ENCODE results near the gene PLB1. TPM values are rescaled to one million over a fixed set of nuclear protein-coding genes. Genes with fewer than 3 reads are reported as not detected.

The PLB1 gene
- total RNA-seq, 1 donor from 2014 or later: 2.1 TPM

DNA sequence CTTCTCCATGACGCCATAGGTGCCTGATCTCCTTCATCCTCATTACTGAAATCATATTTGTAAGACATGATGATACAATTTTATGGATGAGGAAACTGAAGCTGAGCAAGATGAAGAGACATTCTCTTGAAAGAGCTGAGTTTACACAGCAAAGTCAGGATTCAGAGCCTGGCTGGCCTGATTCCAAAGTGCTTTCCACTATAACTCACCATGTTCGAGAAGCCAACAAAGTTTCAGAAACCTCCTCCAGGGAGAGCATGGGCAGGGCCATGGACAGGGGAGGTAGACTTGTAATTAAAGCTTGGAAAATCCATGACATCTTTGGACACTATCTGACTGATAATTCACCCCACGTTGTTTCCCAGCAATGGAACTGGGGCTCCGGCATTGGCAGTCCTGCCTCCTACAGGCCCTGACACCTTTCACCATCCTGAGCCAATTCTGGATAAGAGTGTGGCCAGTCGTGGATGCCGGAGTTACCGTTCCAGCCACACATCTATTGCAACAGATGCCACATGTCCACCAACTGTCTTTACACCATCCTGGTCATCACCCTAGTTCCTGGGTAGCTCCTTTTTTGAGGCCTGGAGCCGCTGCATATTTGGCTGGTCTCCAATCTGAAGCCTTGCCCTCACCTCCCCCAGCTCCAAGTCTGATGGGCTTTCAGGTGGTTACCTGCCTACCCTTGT, 170.8 kb downstream of the PLB1 start:
- DNase-seq (ENCODE audit: low read depth): no peak

DNA sequence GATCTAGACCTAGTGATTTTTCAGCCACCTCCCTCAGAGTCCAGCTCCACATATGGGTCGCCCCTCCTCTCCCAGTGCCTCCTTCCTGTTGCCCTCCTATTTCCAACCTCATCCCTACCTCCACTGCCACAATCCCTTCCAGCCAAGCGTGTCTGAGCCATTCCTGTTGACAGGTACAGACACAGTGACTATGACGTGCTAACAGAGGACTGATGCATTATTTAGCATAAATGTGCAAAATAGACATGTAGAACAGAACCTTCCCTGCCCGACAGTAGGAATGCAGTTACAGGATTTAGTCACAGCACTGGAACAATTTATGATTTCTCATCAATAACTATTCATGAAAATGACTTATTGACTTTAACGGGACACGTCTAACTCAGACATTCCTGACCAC, 171.4 kb downstream of the PLB1 start:
- no peak for DNase-seq (ENCODE audit: low read depth)

DNA sequence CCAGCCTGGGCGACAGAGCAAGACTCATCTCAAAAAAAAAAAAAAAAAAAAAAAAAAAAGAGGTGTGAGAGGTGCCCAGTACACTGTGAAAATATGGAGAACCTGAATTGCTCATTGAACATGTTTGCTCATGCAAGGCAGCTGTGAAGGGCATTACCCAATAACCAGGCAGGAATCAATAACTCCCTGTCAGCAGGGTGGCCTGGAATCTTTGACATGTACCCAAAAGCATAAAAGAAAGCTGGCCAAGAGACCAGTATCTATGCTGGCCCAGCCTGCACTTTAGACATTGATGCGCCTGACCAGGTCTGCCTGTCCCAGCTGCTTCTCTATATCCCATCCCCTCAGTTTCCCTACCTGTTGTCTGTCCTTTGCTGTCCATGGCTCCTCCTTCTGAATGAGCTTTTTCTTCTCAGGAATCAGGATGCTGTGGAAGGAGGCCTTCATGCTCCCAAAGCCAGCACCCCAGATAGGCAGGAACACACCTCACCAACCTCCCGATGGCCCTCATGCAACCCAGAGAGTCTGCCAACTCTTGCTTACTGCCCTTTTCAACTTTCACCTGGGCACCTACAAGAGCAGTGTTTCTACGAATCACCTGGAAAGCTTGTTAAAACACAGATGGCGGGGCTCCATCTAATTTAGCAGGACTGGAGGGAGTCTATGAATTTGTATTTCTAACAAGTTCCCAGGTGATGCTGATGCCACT, 172.4 kb downstream of the PLB1 start:
- no peak for DNase-seq (ENCODE audit: low read depth)

- no peak for DNase-seq (ENCODE audit: low read depth)
Measured at GRCh38 chr2:28668880-28669279, 173.0 kb downstream of the PLB1 start.

DNA sequence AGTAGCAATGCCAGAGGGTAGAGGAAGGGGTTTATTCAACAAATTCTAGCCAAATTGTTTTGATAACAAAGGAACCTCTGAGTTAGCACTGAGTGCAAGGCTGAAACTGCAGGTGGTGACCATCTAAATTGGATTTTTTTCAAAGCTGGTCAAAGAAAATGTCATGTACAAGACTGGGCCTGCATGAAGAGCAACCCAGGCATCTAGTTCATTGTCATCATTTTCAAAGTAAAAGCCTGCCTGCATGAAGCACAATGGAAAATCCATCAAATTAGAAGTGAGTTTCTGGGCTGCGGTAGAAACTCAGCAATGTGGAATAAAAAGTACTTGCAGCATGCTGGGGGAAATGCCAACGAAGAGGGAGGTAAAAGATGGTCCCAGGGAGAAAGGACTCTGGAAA, 175.0 kb downstream of the PLB1 start:
- DNase-seq (ENCODE audit: low read depth): no peak

GRCh38 chr2:28673338-28673737, 177.5 kb downstream of the PLB1 start:
- DNase-seq (ENCODE audit: low read depth): no peak

DNA sequence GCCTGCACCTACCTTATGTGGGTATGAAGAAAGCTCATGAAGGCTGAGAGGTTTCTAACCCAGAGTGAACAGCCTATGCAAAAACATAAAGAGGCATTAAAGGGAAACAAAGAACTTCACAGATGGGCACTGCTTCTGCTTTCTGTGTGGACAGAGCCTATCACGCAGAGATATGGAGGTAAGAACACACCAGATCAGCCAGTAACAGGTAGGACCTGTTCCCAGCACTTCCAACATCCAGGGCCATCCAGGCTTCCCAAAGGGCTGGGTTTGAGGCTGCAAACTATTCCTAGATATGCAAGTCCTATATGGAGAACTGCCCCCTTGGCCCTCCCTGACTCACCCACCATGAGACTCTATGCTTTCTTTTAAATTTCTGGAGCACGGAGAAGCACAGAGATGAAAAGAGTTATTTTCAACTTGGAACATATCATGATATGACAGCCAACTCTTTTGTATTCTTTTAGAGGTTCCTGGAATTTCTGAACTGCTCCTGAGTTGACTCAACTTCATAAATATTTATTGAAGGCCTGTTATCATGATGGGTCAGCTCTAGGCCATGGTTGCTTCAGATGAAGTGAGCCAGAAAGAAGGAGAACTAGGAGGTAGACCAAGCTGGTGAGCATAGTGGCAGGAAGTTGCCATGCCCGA, 178.3 kb downstream of the PLB1 start:
- DNase-seq (ENCODE audit: low read depth): peak; percentile 58

DNA sequence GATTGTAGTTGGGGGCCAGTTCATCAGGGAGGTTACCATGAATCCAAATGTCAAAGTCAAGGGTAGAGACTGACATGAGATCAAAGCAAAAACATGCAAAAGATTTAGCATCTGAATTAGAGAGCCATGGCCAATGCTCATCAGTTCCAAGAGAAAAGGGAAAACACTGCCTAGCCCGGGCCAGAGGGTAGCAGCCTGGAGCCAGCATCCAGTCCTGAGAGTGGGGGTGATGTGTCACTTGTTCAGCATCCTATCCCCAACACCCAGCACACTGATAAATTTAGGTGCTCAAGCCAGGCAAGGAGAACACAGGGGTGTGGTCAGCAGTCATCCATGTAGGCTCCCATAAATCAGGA, 178.8 kb downstream of the PLB1 start:
- DNase-seq (ENCODE audit: low read depth): no peak

- DNase-seq (ENCODE audit: low read depth): peak; percentile 75
Measured at GRCh38 chr2:28676152-28676835, 180.4 kb downstream of the PLB1 start.

GRCh38 chr2:28678175-28678855, 182.5 kb downstream of the PLB1 start:
- no peak for DNase-seq (ENCODE audit: low read depth)

- no peak for DNase-seq (ENCODE audit: low read depth)
Measured at GRCh38 chr2:28678944-28679343, 183.1 kb downstream of the PLB1 start.

GRCh38 chr2:28680657-28681056, 184.8 kb downstream of the PLB1 start:
- no peak for DNase-seq (ENCODE audit: low read depth)

DNA sequence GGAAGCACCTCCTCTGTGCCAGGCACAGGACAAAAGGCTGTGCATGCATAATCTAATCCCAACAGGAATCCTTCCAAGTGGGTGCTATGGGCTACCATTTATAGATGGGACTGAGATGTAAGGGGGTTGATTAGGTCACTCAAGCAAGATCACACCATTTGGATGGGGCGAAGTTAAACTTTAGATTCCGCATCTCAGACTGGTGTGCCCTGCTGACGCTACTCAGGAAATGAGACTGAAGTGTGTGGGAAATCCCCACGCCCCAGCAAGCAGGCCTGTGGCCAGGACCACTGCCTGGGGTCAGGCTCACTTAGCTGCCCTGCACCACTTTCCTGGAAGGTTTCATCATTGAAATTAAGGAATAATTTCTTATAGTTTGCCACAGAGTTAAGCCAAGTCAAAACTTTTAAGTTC, 185.3 kb downstream of the PLB1 start:
- peak; percentile 94 for DNase-seq (ENCODE audit: low read depth)

GRCh38 chr2:28681606-28682005, 185.7 kb downstream of the PLB1 start:
- DNase-seq (ENCODE audit: low read depth): peak; percentile 69

DNA sequence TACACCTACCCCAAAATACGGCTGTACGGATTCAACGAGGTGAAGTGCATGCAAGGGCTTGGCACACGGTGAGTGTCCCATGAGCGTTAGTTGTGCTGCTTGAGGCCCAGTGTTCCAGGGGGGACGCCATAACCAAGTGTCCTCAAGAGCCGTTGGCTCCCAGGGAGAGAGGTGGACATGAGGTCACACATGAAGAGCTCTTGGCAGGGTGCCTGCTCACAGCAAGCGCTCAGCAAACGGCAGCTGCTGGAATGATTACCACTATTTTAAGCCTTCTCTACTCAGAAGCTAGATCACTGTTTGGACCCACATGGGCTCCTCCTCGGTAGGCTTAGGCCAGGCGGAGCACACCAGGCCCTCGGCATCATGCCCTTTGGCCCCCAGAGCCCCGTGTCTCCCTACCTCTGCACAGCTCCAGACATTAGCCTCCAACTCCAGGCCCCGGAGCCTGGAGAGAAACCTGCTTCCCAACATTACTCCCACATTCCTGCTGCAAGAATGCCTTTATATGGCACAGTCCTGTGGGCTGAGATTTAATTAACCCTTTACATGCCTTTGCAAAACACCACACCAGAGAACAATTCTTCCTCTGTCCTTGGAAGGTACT, 187.3 kb downstream of the PLB1 start:
- peak; percentile 89 for DNase-seq (ENCODE audit: low read depth)

GRCh38 chr2:28684142-28684858, 188.4 kb downstream of the PLB1 start:
- no peak for DNase-seq (ENCODE audit: low read depth)

DNA sequence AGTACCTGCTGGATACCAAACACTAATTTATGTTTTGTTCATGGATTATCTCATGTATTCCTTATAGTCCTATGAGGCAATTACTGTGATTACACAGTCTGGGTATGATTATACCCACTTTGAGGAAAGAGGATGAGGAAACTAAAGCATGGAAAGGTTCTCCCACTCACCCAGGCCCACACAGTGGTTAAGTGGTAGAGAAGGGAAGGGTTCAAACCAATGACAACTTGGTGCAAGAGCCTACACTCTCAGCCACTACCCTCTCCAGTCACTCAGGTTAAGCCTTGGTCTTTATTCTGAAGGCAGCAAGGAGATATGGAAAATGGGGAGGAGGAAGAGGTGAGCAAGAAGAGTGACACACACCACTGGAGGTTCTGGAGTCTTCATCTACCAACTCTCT, 191.3 kb downstream of the PLB1 start:
- DNase-seq (ENCODE audit: low read depth): no peak

- peak; percentile 35 for DNase-seq (ENCODE audit: low read depth)
Measured at GRCh38 chr2:28687640-28688385, 192.0 kb downstream of the PLB1 start.

DNA sequence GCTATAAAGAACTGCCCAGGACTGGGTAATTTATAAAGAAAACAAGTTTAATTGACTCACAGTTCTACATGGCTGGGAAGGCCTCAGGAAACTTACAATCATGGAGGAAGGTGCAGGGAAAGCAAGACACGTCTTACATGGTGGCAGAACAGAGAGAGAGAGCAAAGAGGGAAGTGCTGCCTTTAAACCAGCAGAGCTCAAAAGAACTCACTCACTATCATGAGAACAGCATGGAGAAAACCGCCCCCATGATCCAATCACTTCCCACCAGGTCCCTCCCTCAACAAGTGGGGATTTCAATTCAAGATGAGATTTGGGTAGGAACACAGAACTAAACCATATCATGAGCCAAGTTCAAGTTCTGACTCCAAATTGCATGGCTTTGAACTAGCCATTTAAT, 193.0 kb downstream of the PLB1 start:
- no peak for DNase-seq (ENCODE audit: low read depth)

- DNase-seq (ENCODE audit: low read depth): peak; percentile 60
Measured at GRCh38 chr2:28689771-28690170, 193.9 kb downstream of the PLB1 start.

Data from renal cortical epithelial cell (primary cell).